ENCODE data around the gene SPTBN5.

DNA sequence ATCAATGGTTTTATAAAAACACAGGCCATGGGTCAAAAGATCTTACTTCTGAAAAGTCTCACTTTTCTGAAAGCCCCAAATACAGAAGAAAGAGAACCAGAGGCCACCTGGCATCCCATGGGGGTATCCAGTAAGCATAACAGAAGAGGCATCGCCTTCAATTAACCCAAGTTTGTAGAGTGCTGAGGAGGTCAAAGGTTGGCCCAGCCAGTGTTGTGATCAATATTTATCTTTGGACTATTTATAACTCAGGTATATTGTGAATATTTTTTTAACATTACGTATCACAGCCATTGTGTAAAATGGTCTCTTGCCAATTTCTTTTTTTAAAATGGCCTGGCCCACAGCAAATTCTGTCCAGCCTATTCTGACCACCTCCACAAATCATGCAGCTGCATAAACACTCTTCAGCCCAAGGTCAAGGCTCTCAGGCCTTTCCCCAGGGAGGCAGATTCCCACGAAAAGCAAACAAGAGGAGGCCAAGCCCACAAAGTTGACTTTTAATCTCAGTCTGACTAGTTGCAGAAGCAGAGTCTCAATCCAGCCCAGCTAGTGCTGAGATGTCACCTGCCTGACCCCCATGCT, 26.2 kb upstream of the SPTBN5 start:
- TF ChIP-seq, protein P1, sequence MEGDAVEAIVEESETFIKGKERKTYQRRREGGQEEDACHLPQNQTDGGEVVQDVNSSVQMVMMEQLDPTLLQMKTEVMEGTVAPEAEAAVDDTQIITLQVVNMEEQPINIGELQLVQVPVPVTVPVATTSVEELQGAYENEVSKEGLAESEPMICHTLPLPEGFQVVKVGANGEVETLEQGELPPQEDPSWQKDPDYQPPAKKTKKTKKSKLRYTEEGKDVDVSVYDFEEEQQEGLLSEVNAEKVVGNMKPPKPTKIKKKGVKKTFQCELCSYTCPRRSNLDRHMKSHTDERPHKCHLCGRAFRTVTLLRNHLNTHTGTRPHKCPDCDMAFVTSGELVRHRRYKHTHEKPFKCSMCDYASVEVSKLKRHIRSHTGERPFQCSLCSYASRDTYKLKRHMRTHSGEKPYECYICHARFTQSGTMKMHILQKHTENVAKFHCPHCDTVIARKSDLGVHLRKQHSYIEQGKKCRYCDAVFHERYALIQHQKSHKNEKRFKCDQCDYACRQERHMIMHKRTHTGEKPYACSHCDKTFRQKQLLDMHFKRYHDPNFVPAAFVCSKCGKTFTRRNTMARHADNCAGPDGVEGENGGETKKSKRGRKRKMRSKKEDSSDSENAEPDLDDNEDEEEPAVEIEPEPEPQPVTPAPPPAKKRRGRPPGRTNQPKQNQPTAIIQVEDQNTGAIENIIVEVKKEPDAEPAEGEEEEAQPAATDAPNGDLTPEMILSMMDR (IDR thresholded peaks at IDR 0.05) = no peak
- TF ChIP-seq POLR2AphosphoS5 (IDR thresholded peaks at IDR 0.05; ENCODE audit: low read depth, low read length) (no peak), SIN3A (IDR thresholded peaks at IDR 0.05; ENCODE audit: borderline replicate concordance, insufficient read depth, low read depth, low read length) (no peak), TCF7L2 (IDR thresholded peaks at IDR 0.05; ENCODE audit: low read depth, low read length) (no peak)
- TF ChIP-seq, protein P2, sequence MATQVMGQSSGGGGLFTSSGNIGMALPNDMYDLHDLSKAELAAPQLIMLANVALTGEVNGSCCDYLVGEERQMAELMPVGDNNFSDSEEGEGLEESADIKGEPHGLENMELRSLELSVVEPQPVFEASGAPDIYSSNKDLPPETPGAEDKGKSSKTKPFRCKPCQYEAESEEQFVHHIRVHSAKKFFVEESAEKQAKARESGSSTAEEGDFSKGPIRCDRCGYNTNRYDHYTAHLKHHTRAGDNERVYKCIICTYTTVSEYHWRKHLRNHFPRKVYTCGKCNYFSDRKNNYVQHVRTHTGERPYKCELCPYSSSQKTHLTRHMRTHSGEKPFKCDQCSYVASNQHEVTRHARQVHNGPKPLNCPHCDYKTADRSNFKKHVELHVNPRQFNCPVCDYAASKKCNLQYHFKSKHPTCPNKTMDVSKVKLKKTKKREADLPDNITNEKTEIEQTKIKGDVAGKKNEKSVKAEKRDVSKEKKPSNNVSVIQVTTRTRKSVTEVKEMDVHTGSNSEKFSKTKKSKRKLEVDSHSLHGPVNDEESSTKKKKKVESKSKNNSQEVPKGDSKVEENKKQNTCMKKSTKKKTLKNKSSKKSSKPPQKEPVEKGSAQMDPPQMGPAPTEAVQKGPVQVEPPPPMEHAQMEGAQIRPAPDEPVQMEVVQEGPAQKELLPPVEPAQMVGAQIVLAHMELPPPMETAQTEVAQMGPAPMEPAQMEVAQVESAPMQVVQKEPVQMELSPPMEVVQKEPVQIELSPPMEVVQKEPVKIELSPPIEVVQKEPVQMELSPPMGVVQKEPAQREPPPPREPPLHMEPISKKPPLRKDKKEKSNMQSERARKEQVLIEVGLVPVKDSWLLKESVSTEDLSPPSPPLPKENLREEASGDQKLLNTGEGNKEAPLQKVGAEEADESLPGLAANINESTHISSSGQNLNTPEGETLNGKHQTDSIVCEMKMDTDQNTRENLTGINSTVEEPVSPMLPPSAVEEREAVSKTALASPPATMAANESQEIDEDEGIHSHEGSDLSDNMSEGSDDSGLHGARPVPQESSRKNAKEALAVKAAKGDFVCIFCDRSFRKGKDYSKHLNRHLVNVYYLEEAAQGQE (IDR thresholded peaks at IDR 0.05; ENCODE audit: insufficient read depth in 1 of 2, low read depth in 2 of 2, low read length in 1 of 2) = no peak
